Motor neuron (in vitro differentiated cells): ENCODE measurements around the gene SUFU. TPM values are rescaled to one million over a fixed set of nuclear protein-coding genes. Genes with fewer than 3 reads are reported as not detected.

Experiments
- ATAC-seq, 8 experiments: fragments of 200-7000 bp; cut with Tn5 transposase; replicated peaks in 6 of 8; 2 replicates each; pipeline ENCODE4 v1.8.0; 2021; ENCODE audit warnings: mild to moderate bottlenecking in 8 of 8, moderate library complexity in 8 of 8
- H3K27ac ChIP-seq, 2 donors: fragments of 250-450 bp; sonication (Bioruptor Pico); 2 replicates each; pipeline ENCODE4 v1.9.0; 2021; ENCODE audit warnings: antibody characterized with exemption in 2 of 2, mild to moderate bottlenecking in 2 of 2, moderate library complexity in 1 of 2
- H3K4me1 ChIP-seq, 2 donors: fragments of 250-450 bp; sonication (Bioruptor Pico); replicated peaks in 1 of 2; 2 replicates each; pipeline ENCODE4 v1.6.1; 2021; ENCODE audit warnings: antibody characterized with exemption in 2 of 2, mild to moderate bottlenecking in 2 of 2, moderate library complexity in 1 of 2
- H3K4me3 ChIP-seq, 5 donors: fragments of 250-450 bp; sonication (Bioruptor Pico); 2 replicates each; pipeline ENCODE4 v1.9.0; 2021; ENCODE audit warnings: antibody characterized with exemption in 5 of 5, mild to moderate bottlenecking in 5 of 5, moderate library complexity in 4 of 5
- WGBS, 10 experiments: fragments of 450-650 bp; shearing (Covaris generic); methylation state at CpG; one replicate each; pipeline ENCODE4 v1.0.0; 2022; 5-methylcytosine and 5-hydroxymethylcytosine counted together
- in situ Hi-C, 9 experiments: fragments of 400-800 bp; cut with MboI; loops; one replicate each; pipeline ENCODE4 v1.15.0; 2021; ENCODE audit warnings: low sequenced_read_pairs in 9 of 9, low pct_unique_long_range_greater_than_20kb in 2 of 9; ENCODE audit not compliant: unreplicated experiment in 9 of 9
- total RNA-seq, 8 experiments: library from RNA; unstranded; fragments of 300-600 nt; gene quantifications; 2 replicates each; pipeline versions ENCODE4 v1.2.3 to v1.2.4, GENCODE V29; 2022

SUFU gene
- total RNA-seq, 8 experiments from 2014 or later, result 2.9 to 9.7 (median 4.8) TPM

DNA sequence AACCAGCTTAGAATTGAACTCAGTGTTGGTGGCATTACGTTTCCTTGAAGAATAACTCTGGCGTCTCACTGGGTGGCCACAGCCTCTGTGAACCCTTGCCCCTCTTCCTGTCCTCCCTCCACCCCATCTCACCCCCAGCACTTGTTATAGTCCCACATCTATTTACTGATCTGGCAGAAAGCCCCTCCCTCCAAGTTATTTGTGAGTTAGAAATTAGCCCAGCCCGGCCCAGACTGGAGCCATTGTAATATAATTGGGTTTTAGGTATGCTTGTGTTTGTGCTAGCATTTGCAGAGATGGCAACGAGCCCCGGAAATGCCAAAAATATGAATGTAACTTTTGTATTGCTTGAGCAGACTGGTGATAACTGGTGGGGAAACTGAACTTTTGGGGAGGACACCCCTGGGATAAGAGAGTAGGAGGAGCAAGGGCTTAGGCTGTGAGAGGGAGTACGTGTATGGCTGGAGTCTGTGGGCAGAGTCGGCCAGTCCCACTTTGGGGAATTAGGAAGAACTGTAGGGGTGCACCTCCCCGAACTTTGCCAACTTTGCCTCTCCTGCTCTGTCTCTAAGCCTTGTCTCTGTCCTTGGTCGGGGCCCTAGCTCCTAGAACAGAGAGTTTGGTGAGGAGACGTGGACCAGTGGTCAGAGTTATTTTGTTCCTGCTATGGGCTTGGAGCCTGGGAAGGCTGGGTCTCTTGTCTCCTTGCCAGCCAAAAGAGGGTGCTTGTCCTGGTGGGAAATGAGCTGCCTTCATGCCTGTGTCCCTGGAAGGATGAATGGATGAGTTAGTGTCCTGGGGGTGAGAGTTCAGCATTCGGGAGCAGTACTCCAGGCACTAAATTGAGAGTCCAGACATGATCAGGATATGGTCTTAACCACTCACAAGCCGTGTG, 121.2 kb downstream of the SUFU start:
- 70 to 100% (median 86%) methylated on average over 1 to 11 of the region's 12 CpGs; no CpG with 5 or more reads in 1 of the 10 experiments for WGBS, 10 experiments
- H3K27ac ChIP-seq, result no peak overlapping the region
- H3K4me1 ChIP-seq, result peaks cover 33 to 46% of the 10 kb centered on the region in 2 donors
- ATAC-seq, result no peak
- H3K4me3 ChIP-seq, result no peak overlapping the region
- in situ Hi-C loops, result no loop called here

GRCh38 chr10:102626026-102626685, 122.4 kb downstream of the SUFU start:
- WGBS, 10 experiments, result 43 to 87% (median 80%) methylated on average over 1 to 4 of the region's 10 CpGs; no CpG with 5 or more reads in 3 of the 10 experiments
- Histone ChIP-seq H3K4me3 (no peak overlapping the region), H3K27ac (peak overlapping the region in 1 of 2 donors; percentile 81), H3K4me1 (peaks cover 36 to 45% of the 10 kb centered on the region in 2 donors)
- in situ Hi-C loops, result no loop called here
- ATAC-seq, result no peak

- peak overlapping the region; percentile 81 to 89 for H3K27ac ChIP-seq
- H3K4me1 ChIP-seq, result peaks cover 36 to 45% of the 10 kb centered on the region in 2 donors
- ATAC-seq, result peak in 7 of 8 experiments; percentile 3 to 59 (median 34)
- in situ Hi-C loops, result no loop called here
- 41 to 100% (median 62%) methylated on average over 2 to 8 of the region's 12 CpGs; no CpG with 5 or more reads in 3 of the 10 experiments for WGBS, 10 experiments
- H3K4me3 ChIP-seq, result no peak overlapping the region
Measured at GRCh38 chr10:102627291-102627735, 123.5 kb downstream of the SUFU start.

GRCh38 chr10:102627736-102628293, 124.0 kb downstream of the SUFU start:
- Histone ChIP-seq H3K4me3 (no peak overlapping the region), H3K27ac (peak overlapping the region; percentile 81 to 89), H3K4me1 (peaks cover 36 to 50% of the 10 kb centered on the region in 2 donors)

DNA sequence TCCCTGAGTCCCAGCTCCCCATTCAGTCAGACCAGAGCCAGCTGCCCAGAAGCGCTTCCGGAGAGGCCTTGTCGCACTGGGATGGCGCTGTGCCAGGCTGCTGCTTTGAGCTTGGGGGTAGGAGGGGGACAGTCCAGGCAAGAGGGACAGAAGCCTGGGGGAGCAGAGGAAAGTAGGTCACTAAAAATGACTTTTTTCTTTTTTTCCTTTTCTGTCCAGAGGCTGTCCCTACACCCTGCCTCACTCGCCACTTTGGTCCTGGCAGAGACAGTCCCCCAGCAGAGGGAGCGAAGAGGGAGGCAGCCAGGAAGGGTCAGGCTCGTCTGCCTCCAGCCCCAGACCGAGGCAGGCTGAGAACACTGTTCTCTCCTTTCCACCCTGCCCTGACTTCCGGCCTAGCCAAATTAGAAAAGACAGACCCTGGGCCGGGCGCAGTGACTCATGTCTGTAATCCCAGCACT, 124.7 kb downstream of the SUFU start:
- in situ Hi-C loops, result no loop called here
- peak in 6 of 8 experiments; percentile 5 to 51 (median 22) for ATAC-seq
- WGBS, 10 experiments, result 25 to 80% (median 67%) methylated on average over 1 to 7 of the region's 11 CpGs; no CpG with 5 or more reads in 7 of the 10 experiments
- Histone ChIP-seq H3K4me3 (no peak overlapping the region), H3K4me1 (peaks cover 42 to 56% of the 10 kb centered on the region in 2 donors), H3K27ac (peak overlapping the region in 1 of 2 donors; percentile 81)

More at GRCh38 chr10:102627736-102628293, 124.0 kb downstream of the SUFU start:
- in situ Hi-C loops, result no loop called here
- peak; percentile 49 to 84 (median 76) for ATAC-seq
- 10 to 67% (median 20%) methylated on average over 1 to 2 of the region's 9 CpGs; no CpG with 5 or more reads in 6 of the 10 experiments for WGBS, 10 experiments

- Histone ChIP-seq H3K4me1 (peaks cover 43 to 61% of the 10 kb centered on the region in 2 donors), H3K4me3 (no peak overlapping the region), H3K27ac (peak overlapping the region; percentile 13 to 77)
- peak; percentile 8 to 58 (median 52) for ATAC-seq
- in situ Hi-C loops, result no loop called here
- 17 to 100% (median 82%) methylated on average over 1 to 7 of the region's 22 CpGs; no CpG with 5 or more reads in 5 of the 10 experiments for WGBS, 10 experiments
Measured at GRCh38 chr10:102629661-102630614, 126.2 kb downstream of the SUFU start.

DNA sequence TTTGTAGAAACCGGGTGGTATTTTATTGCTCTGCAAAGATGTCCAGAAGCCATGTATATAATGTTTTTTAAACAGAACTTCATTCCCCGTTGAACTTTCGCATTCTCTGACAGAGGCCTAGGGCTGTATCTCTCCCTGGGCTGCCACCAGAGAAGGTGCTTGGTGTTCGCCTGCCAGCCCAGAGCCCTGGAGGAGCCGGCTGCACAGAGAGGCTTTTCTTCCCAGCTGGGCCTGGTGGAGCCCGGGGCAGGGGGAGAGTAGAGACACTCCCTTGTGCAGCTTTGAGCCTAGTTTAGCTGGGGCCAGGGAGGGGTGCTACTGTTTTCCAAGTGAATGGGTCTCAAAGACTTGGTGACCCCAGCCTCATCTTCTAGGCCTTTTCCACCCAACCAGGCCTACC, 126.9 kb downstream of the SUFU start:
- WGBS, 10 experiments, result 60 to 100% (median 82%) methylated on average over 1 to 4 of the region's 6 CpGs; no CpG with 5 or more reads in 5 of the 10 experiments
- no peak overlapping the region for H3K27ac ChIP-seq
- H3K4me3 ChIP-seq, result no peak overlapping the region
- H3K4me1 ChIP-seq, result peaks cover 43 to 61% of the 10 kb centered on the region in 2 donors
- in situ Hi-C loops, result no loop called here
- peak in 1 of 8 experiments; percentile 7 for ATAC-seq

- WGBS, 10 experiments, result 80 to 100% (median 100%) methylated on average over 1 to 7 of the region's 10 CpGs; no CpG with 5 or more reads in 3 of the 10 experiments
- Histone ChIP-seq H3K4me1 (peaks cover 36 to 55% of the 10 kb centered on the region in 2 donors), H3K27ac (no peak overlapping the region), H3K4me3 (no peak overlapping the region)
- in situ Hi-C loops, result no loop called here
- no peak for ATAC-seq
Measured at GRCh38 chr10:102631525-102632393, 128.0 kb downstream of the SUFU start.

DNA sequence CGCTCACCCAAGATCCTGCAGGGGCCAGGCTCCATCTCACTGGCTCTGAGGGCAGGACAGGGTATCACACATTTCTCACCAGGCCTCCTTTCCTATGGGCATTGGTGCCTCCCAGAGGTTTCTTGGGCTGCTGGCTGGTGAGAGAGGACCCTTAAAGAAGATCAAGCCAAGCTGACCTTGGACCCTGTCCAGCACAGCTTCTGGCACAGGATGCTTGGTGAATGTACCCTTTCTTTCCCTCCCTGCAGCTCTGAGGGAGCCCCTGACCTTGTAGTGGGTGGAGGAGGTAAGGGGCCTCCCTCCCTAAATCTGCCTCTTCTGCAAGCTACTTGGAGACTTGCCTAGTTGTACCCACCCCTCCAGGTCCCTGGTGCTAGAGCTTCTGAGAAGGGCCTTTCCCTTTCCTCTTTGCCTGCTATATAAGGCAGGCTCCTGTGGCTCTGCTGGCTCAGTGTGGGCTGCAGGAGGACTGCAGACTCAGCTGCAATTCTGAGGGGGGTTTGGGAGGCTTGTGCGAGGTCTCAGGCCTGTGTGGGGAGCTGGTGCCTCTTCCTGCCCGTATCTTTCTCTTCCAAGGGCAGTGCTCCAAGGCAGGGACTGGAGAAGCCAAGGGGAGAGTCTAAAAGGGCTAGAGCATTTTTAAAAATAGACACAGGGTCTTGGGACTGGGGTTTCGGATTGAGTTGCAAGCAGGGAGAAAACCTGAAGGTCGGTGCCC, 128.8 kb downstream of the SUFU start:
- Histone ChIP-seq H3K27ac (no peak overlapping the region), H3K4me1 (peaks cover 28 to 47% of the 10 kb centered on the region in 2 donors), H3K4me3 (no peak overlapping the region)
- in situ Hi-C loops, result no loop called here
- no peak for ATAC-seq
- 0 to 100% (median 42%) methylated on average over 1 to 4 of the region's 5 CpGs; no CpG with 5 or more reads in 3 of the 10 experiments for WGBS, 10 experiments

DNA sequence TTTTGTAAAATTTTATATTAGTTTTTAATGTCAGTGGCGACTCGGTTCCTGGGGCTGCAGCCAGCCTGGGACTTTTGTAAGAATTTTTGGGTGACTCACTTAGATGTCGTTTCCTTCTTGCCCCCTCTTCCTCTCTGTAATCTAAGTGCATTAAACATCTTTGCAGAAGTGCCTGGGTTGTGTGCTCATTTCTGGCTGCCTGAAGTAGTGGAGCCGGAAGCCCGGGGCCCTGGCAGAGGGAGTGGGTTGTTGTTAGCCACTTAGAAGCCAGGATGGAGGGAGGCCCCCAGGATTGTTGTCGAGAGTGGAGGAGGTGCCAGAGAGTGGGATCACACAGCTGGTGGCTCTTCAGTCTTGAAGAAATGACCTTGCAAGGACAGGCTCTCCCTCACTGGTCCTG, 129.5 kb downstream of the SUFU start:
- H3K27ac ChIP-seq, result no peak overlapping the region
- WGBS, 10 experiments, result 0 to 90% (median 64%) methylated on average over 2 to 6 of the region's 6 CpGs; no CpG with 5 or more reads in 5 of the 10 experiments

More for the DNA sequence above, 129.5 kb downstream of the SUFU start:
- ATAC-seq, result peak in 2 of 8 experiments; percentile 4 to 5
- peaks cover 21 to 40% of the 10 kb centered on the region in 2 donors for H3K4me1 ChIP-seq
- in situ Hi-C loops, result no loop called here
- no peak overlapping the region for H3K4me3 ChIP-seq
